BE2C (cell line): Measurements from ENCODE around the gene SEC14L5. TPM values are rescaled to one million over a fixed set of nuclear protein-coding genes. Genes with fewer than 3 reads are reported as not detected.
A peak's percentile ranks its signal among the peaks of the same experiment; 100 is the strongest.

Source experiments
- DNase-seq: peaks from one replicate; pipeline ENCODE4 v3.0.0-alpha.2; 2020
- H3K27me3 ChIP-seq: fragments of 250-450 bp; sonication (Bioruptor Pico); 2 replicates; pipeline ENCODE4 v1.5.1; 2020; ENCODE audit warnings: mild to moderate bottlenecking
- H3K36me3 ChIP-seq: fragments of 250-450 bp; sonication (Bioruptor Pico); 2 replicates; pipeline ENCODE4 v1.5.1; 2020; ENCODE audit warnings: mild to moderate bottlenecking
- H3K4me1 ChIP-seq: fragments of 250-450 bp; sonication (Bioruptor Pico); 2 replicates; pipeline ENCODE4 v1.5.1; 2020
- H3K4me3 ChIP-seq: 2 replicates; pipeline ENCODE4 v1.5.1; 2011; ENCODE audit warnings: low read depth, low read length
- H3K9me3 ChIP-seq: fragments of 250-450 bp; sonication (Bioruptor Pico); 2 replicates; pipeline ENCODE4 v1.5.1; 2020
- polyA plus RNA-seq: library from polyadenylated mRNA; unstranded; fragments of >200 nt; gene quantifications from one replicate; pipeline ENCODE4 v1.2.1, GENCODE V29; 2012; ENCODE audit warnings: low read depth, missing spikeins; ENCODE audit not compliant: insufficient read length, insufficient read depth
- TF ChIP-seq, protein P1 (sequence below): IDR thresholded peaks from 2 replicates; pipeline ENCODE4 v1.5.1; 2012; ENCODE audit warnings: mild to moderate bottlenecking, low read depth, low read length

The SEC14L5 gene
- not detected for polyA plus RNA-seq

DNA sequence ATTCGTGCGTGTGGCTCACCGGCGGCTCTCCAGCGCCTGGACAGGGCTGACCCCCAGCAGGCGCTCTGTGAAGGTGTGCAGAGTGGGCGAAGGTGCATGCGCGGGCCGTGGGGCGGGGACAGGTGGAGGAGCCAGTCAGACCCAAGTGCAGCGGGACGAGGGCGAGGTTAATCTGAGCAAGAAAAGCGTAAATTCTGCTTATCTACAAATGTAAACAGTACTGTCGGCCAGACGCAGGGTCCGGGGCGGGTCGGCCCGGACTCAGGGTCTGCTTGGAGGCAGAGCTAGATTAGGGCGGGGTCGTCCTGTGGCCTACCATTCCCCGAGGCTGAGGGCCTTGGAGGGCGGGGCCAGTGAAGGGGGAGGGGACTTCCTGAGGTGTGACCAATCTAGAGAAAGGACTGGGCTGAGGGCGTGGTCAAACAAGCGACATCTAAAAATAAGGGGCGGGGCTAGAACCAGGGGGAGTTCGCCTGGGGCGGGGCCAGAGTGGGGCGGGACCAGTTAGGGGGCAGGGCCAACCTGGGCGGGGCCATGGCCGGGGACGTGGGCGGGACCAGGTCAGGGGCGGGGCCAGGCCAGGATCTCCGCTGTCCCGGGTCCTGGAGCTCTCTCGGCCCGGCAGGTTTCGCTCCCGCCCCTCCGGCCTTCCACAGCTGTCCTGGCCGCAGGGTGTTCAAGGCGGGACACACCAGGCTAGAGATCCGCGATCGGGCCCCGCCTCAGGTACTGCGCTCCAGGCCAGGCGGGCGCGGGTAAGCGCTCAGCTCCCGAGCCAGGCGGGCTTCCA, at the start of gene SEC14L5:
SEC14L5 (plus strand) TSS at position 611 of the 790 bp plus-strand sequence. CDS start 994 bp downstream, outside the sequence.
- Histone ChIP-seq H3K27me3 (peaks cover 33% of the 10 kb centered on the region), H3K36me3 (no peaks in the 10 kb centered on the region), H3K4me3 (peak within 1 kb of the TSS; percentile 55), H3K9me3 (no peaks in the 10 kb centered on the region), H3K4me1 (no peaks in the 10 kb centered on the region; the same call in 1 of the 2 replicates)
- peak; percentile 99 for DNase-seq
- TF ChIP-seq, protein P1, sequence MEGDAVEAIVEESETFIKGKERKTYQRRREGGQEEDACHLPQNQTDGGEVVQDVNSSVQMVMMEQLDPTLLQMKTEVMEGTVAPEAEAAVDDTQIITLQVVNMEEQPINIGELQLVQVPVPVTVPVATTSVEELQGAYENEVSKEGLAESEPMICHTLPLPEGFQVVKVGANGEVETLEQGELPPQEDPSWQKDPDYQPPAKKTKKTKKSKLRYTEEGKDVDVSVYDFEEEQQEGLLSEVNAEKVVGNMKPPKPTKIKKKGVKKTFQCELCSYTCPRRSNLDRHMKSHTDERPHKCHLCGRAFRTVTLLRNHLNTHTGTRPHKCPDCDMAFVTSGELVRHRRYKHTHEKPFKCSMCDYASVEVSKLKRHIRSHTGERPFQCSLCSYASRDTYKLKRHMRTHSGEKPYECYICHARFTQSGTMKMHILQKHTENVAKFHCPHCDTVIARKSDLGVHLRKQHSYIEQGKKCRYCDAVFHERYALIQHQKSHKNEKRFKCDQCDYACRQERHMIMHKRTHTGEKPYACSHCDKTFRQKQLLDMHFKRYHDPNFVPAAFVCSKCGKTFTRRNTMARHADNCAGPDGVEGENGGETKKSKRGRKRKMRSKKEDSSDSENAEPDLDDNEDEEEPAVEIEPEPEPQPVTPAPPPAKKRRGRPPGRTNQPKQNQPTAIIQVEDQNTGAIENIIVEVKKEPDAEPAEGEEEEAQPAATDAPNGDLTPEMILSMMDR = no peak

DNA sequence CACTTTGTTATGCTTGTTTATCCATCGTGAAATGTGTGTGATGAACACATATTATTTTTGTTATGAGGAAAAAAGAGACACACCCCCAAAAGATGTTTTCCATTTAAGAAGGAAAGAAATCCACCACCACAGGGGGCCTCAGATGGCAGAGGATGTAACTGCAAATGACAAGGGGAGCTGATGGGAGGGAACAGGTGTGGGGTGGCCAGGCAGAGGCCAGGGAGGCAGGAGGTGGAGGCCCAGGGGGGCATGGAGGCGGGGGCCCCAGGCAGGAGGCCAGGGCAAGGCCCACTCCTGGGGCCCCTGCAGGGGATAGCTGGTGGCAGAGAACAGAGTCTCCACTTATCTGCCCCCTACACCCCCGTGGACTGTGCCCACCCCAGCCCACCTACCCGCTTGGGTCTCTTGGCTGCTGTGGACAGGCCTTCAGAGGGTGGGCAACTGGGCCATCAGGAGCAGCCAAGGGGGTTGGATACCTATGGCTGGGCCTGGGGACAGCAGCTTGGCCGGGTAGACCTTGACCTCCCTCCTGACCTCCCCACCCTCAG, 49.2 kb upstream of the SEC14L5 start:
- Histone ChIP-seq H3K9me3 (no peaks in the 10 kb centered on the region), H3K27me3 (peaks cover 17% of the 10 kb centered on the region), H3K36me3 (no peaks in the 10 kb centered on the region), H3K4me3 (no peak overlapping the region), H3K4me1 (no peaks in the 10 kb centered on the region)
- no peak for DNase-seq
- TF ChIP-seq, protein P1 = no peak

DNA sequence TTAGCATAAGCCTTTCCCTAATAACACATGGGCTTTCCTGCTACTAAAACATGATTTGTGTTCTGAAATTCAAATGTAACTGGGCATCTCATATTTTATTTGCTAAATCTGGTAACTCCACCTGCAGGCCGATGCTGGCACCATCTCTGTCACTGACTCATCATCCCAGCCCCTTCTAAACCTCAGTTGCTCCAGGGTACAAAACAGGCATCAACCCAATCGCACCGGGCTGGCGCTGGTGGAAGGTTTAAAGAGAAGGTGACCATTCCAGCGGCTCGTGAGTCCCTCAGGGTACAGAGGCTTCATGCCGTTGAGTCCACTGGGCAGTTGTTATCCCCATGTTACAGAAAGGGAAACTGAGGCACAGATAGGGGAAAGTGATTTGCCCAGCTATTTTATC, 48.3 kb upstream of the SEC14L5 start:
- no peak for DNase-seq
- no peak overlapping the region for H3K4me3 ChIP-seq
- H3K4me1 ChIP-seq = no peaks in the 10 kb centered on the region
- no peaks in the 10 kb centered on the region for H3K9me3 ChIP-seq
- TF ChIP-seq, protein P1 = no peak
- H3K36me3 ChIP-seq = no peaks in the 10 kb centered on the region
- H3K27me3 ChIP-seq = peaks cover 10% of the 10 kb centered on the region

DNA sequence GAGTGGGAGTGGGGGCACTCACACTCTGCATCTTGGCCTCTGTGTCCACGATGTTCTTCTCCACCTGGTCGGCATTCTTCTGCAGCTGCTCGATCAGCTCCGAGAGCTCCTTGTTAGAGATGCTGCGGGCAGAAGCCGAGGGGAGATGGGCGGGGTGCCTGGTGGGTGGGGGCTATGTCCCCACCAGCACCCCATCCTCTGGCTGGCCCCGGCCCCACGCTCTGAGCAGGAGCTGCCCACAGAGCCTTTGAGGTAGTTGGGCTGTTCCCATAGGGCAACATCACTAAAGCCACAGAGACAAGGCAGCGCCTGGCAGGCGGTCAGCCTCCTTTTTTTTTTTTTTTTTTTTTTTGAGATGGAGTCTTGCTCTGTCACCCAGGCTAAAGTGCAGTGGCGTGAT, 47.3 kb upstream of the SEC14L5 start:
- no peaks in the 10 kb centered on the region for H3K9me3 ChIP-seq
- no peak overlapping the region for H3K4me3 ChIP-seq
- no peaks in the 10 kb centered on the region for H3K36me3 ChIP-seq
- peaks cover 2% of the 10 kb centered on the region; the same call in 1 of the 2 replicates for H3K27me3 ChIP-seq
- H3K4me1 ChIP-seq = no peaks in the 10 kb centered on the region
- no peak for DNase-seq
- TF ChIP-seq, protein P1 = no peak

DNA sequence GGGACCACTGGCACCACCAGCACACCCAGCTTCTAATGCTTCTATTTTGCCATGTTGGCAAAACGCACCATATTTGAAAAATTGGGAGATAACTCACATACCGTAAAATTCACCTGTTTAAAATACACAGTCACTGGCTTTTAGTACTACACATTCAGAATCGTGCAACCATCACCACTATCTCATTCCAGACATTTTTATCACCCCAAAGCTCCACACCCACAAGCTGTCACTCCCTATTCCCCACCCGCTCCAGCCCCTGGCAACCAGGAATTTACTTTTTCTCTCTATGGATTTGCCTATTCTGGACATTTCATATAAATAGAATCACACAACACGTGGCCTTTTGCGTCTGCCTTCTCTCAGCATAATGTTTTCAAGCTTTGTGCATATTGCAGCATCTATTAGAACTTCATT, 46.2 kb upstream of the SEC14L5 start:
- no peak for DNase-seq

More for the DNA sequence above, 46.2 kb upstream of the SEC14L5 start:
- TF ChIP-seq, protein P1 = no peak
- Histone ChIP-seq H3K4me3 (no peak overlapping the region), H3K36me3 (no peaks in the 10 kb centered on the region), H3K9me3 (no peaks in the 10 kb centered on the region), H3K27me3 (no peaks in the 10 kb centered on the region), H3K4me1 (no peaks in the 10 kb centered on the region)
